GM21576 (cell line): ENCODE results near the gene SLC18A3.

ENCODE experiments used
- ATAC-seq: cut with Tn5 transposase; IDR thresholded peaks from one replicate; pipeline ENCODE4 v1.9.1; 2021; ENCODE audit warnings: mild to moderate bottlenecking, moderate library complexity; ENCODE audit not compliant: unreplicated experiment

The SLC18A3 gene

DNA sequence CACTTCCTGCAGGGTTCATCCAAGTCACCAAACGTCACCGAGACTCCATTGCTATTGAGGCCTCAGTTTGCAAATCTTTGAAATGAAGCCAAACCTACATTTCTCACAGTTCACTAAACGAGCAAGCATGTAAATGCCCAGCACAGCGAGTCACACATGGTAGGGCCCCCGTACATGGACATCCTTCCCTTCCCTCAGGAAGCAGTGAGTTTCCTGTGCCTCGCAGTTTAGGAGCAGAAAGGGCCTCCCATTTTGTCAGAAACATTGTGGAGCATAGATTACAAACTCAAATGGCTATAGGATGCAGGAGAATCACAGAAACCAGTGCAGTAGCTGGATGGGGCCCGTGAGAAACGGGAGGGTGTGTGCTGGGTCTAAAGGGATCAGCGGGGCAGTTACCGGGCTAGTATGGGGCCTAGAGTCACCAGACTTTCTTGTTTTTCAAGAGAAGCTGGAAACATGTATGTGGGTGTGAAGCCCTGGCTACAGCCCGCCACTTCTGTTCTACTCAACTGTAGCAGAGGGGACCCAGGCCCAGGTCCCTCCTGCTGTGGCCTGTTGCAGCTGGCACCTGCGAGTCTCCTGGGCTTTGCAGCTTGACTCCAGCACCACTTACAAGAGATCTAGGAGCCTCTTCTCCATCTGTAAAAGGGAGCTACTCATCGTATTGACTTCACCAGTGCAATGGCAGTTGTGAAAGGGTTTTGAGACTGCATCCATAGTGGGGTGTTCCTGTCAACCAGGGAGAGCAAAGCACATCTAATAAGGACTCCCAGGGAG is 14.2 kb upstream of the SLC18A3 start:
- no peak for ATAC-seq

DNA sequence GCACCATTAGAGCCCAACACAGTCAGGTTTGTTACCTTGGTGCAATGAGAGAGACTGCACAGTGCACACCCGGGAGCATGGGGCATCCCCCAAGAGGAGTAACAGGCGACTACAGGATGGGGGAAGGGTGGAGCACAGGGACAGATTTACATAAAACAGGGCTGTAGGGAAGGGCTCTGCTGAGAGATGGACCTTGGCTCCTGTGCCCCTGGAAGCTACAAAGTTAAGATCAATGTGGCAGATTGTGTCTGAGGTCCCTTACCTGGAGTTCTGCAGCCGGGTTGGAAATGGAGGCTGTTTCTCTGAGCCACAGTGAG is 13.7 kb upstream of the SLC18A3 start:
- no peak for ATAC-seq

DNA sequence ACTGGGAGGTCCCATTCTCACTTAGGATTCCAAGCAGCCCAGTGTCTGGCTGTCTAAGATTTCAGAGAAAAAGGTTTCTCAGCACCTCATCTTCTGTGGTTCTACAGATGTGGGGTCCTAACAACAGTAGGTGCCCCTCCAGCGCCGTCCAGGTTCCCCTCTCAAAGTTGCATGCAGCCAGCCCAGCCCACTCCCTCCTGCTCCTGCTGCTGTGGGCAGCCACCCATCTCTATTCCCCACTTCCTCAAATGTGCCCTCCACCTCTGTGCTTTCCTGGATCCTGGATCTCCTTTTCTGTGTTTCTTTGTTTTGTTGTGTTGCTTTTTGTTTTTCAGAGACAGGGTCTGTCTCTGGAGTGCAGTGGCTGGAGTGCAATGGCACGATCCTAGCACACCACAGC is 13.3 kb upstream of the SLC18A3 start:
- ATAC-seq = no peak

DNA sequence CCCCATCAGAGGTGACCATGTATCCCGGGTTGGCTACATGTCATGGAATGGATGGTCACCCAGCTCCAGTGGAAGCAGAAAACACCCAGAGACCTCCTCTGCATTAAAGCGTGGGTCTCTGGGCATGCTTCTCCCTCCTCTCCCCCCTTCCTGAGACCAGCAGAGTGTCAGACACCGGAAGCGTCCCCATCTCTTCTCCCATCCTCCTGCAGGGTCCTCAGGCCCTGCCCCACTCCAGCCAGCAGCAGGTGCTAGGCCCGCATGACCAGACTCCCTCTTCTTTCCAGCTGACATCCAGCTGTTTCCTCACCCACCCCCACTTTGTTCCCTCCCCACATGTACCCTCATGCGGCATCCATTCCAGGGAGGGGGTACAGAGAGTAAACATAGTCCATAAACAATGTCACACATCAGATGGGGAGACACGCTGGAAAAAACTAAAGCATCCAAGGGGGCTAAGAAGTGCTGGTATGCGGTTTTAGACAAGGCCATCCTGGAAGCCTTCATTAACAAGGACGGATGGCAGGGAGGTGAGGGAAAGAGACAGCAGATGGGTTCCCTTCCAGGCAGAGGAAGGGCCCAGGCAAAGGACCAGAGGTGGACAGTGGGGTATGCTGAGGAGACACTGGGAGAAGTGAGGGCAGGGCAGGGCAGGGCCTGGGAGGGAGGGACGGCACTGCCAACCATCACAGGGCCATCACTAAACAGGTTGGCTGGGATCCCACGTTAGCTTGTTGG is 12.5 kb upstream of the SLC18A3 start:
- no peak for ATAC-seq

GRCh38 chr10:49598164-49598856 is 11.8 kb upstream of the SLC18A3 start:
- ATAC-seq = no peak

DNA sequence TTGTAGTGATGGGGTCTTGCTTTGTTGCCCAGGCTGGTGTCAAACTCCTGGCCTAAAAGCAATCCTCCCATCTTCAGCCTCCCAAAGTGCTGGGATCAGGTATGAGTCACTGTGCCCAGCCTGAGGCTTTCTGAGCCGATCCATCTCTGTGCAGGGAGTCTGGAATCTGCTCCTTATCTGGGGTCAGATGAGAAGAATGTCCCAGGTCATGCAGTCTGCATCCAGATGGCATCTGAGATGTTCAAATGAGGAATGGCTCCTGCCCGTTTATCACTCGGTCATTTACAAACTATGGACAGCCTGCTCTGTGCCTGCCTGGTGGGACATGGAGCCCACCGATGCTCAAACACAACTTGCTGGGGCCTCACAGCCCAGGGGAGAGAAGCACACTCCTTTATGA is 11.1 kb upstream of the SLC18A3 start:
- ATAC-seq = no peak

DNA sequence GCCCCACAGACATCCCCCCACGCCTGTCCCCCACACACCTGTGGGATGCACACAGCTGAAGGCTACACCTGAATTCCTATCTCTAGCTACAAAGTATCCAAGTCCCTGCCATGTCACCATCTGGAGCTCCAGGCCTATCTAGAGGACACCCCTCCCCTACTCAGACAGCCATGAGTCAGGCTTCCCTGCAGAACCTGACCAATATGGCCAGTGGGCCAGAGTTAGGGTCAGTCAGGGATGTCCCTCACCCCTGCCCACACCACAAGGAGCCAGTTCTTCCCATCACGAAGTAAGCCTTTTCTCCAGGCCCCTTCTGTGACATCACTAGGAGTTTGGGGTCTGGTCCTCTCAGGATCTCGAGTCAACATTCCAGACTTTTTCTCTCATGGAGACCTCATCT is 10.6 kb upstream of the SLC18A3 start:
- no peak for ATAC-seq

GRCh38 chr10:49600046-49600445 is 10.1 kb upstream of the SLC18A3 start:
- ATAC-seq = no peak

DNA sequence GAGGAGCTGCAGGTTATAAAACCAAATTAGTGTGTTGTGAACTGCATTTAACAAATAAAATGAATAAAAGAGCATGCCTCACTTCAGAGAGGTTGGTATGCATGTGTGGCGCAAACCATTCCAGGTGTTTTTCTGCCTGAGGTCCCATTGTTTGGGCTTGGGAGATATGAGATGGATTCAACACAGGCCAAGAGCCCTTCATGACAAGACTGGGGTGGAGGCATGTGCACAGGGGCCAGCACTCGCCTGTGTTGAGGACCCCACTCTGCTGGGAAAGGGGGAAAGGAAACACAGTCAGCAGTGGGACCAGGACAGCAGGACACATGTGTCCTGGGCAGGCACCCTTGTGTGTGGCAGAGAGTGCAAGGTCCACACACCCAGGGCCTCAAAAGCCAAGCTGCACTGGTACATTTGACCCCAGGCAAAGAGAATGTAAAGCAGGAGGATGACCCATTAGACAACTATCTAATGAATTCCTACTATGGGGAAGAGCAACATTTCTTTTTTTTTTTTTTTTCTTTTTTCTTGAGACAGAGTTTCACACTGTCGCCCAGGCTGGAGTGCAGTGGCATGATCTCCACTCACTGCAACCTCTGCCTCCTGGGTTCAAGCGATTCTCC is 9.2 kb upstream of the SLC18A3 start:
- no peak for ATAC-seq

GRCh38 chr10:49601857-49602256 is 8.3 kb upstream of the SLC18A3 start:
- no peak for ATAC-seq

DNA sequence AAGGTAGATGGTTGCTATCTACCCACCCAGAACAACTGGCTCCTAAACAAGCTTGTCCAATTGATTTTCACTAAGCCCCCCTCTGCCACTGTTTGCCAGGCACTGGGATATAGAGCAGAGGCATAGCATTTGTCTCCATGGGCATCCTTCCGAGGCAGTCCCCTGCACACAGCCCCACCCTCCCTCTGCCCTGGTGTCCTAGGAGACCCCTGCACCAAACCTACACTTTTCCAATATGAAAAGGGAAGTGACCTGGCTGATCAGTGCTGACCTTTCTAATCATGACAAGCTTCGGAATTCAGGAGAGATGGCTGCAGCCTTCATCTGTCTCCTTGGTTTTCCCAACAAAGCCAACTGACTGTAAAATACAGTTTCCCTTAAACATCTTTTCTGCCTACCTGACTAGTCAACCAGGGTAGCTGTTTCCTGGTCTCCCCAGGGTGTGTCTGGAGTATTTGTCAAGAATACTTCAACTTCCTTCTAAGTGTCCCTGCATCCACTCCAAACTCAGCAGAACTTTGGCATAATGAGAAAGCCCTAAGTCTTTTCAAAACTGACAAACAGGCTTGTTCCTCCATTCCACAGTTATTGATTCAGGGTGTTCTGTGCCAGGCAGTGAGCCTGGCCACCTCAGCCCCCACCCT is 7.6 kb upstream of the SLC18A3 start:
- ATAC-seq = no peak

DNA sequence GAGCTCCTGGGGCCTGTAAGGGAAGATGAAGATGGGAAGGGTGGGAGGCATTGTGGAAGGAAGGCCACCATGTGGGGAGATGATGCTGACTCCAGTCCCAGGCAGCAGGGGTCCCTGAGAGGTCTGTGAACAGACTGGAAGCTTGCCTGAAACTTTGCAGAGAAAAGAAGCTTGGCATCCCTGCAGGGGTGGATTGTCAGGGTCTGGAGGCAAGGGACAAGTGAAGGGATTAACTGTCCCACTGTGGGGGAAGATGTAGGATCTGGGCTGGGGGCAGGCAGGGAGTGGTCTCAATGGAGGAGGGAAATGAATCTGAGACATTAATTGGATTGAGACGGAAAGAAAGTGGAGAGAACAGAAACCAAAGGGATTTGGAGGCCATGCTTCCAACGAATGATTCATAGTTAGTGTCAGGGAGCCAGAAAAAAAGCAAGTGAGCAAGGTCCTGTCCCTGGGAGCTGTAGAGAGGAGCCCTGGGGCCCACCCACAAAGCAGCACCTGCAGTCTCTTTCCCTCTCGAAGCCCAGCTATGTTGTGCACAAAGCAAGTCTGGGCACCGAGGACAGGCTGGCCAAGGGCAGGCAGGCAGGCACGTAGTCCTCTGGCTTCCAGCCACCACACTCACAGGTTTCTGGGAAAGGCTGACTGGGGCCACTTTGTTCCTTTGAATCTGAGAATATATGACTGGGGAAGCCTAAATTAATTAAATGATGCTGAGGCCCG is 4.7 kb upstream of the SLC18A3 start:
- no peak for ATAC-seq

DNA sequence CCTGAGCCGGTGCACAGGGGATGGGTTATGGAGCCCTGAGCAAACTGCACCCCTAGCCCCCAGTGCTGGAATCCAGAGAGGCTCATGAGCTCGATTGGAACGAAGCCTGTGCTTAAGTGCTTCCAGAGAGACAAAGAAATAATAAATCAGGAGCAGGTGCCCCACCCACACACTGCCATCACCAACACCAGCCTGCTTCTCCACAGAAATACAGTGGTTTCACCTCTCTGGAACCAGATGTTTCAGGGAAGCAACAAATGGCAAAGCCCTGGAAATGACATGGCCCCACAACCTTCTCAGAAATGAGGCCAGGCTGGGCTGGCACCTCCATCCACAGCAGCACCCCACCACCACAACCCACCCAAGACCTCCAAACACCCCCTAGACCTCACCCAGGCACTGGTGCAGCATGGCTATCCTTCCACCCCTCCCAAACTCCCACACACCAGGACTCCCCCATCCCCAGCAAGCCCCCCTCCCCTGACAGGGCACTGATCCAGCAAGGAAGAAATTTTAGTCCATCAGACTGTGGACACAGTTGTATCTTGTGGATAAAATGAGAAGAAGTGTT is 4.1 kb upstream of the SLC18A3 start:
- no peak for ATAC-seq

DNA sequence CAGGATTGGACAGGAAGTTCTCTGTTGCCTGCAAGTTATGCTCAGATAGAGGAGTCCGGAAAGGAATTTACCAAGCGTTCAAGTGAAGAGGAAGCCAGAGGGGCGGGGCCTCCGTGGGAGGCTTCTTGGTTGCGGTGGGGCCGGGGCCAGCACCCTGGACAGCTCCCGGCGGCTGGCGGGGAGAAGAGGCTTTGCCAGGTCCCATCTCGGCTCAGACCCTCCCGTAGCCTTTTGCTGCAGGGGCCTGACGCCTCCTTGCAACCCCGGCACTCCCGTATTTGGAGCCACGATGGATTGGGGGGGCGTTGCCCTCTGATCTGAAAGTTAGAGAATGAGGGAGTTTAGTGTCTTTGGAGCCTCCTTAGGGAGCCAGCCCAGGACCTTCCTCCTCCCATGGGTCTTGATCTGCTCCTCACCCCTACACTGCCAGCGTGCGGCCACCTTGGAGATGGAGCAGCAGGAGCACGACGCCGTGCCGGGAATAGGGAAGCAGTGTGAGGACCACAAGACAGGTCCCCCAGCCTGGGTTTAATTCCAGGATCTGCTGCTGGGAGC is 3.1 kb upstream of the SLC18A3 start:
- peak; percentile 75 for ATAC-seq

DNA sequence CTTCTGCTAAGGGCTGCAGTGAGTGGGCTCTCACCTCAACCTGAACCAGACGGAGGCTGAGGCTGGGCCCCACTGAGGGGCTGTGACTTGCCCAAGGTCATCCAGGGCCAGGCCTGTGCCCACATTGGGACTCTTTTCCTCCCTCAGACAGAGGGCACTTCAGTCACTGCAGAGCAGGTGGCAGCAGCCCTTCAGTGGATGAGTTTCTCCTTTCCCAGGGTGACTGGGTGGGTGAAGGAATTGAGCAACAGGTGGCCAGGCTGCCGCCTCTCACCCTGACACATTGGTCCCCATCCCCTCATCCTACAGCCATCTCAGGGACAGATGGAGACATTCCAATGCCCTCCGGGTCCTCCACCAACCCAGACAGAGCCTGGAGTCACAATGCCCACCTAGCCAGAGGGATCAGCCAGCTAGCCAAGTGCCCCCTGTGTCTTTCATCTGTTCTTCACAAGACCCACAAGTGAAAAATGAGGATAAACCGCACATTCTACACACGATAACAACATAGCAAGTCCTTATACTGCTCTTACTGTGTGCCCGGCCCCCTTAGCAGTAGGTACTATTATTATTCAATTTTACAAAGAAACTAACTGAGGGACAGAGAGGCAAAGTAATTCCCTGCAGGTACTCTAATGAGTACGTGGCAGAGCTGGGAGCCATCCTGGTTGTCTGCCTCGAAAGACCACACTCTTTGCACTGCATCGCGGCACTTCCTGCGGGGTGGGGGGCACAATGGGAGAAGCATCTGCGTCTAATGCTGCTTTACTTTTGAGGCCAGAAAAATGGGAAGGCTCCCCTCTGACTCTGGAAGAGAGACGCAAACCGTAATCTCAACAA is 1.7 kb upstream of the SLC18A3 start:
- ATAC-seq = no peak

DNA sequence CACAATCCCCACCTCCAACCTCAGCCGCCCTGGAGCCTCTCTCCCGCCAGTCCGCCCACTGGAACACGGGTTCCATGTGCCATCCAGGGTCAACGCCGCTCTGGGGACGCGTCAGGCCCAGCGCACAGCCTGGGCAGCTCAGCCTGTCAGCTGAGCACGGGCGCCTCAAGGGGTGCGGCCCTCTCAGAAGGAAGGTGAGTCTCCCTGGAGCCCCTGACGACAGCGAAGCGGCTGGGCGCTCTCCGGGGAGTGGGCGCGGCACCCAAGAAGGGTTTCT is 1.2 kb upstream of the SLC18A3 start:
- no peak for ATAC-seq

DNA sequence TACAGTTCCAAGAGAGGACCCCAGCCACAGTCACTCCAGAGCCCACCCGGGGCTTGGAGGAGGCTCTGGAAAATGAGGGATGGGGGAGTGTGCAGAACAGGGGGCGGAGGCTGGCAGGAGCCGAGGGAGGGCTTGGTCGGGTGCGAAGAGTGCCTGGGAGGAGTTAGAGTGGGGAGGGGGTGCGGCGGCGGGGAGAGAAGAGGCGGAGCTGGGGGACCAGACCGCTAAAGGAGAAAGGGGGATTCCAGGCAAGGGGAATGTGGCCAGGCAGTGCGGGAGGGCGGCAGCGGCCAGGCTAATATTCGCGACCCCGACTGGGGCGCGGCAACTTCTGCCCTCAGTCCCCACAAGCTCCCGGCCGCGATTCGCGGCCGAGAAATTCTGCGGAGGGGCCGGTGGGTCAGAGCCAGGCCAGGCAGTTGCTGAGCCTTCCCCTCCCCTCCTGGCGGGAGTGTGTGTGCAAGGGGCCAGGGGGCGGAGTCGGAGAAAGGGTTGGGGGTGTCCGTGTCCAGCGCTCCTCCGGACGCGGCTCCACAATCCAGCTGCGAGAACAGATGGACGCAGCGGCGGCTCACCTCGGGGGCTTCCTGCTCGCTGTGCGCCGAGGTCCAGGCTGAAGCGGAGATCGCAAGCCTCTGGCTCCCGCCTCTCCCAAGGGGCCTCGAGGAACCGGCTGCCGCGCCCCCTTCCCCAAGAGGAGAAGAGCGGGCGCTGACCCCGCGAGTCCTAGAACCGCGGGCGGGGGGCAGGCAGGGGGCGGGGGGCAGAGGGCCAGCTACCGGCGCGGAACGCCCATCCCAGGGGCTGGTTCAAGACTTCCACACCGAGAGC is 612 bp upstream of the SLC18A3 start:
- no peak for ATAC-seq

- ATAC-seq = no peak
Observed at GRCh38 chr10:49610458-49611165, 502 bp downstream of the SLC18A3 start.
